ENCODE data around the gene ENTREP1.

- no peak for TF ChIP-seq CTCF (conservative IDR thresholded peaks at IDR 0.05; ENCODE audit: low read length)
- no peak for TF ChIP-seq EZH2phosphoT487 (IDR thresholded peaks at IDR 0.05; ENCODE audit: borderline replicate concordance, low read depth, low read length)
Measured at GRCh38 chr9:69325409-69326212, 596 bp downstream of the ENTREP1 start.
